Keratinocyte (primary cell): ENCODE results near the gene FRRS1L. TPM values are rescaled to one million over a fixed set of nuclear protein-coding genes. Genes with fewer than 3 reads are reported as not detected.

ENCODE experiments used
- DNase-seq: peaks from one replicate; pipeline ENCODE4 v3.0.0-alpha.2; 2011; ENCODE audit warnings: low read depth, missing footprints, low spot score
- FAIRE-seq: peaks from 2 replicates; lab custom pipeline; 2011; peaks lifted over from hg19 to GRCh38; lab: Jason Lieb, UNC
- H2AFZ ChIP-seq: 2 replicates; pipeline ENCODE4 v1.6.0; 2012; ENCODE audit warnings: low read length, control low read depth, inconsistent platforms; ENCODE audit not compliant: control insufficient read depth
- H3K27ac ChIP-seq: 2 replicates; pipeline ENCODE4 v1.5.1; 2011; ENCODE audit warnings: low read length; ENCODE audit not compliant: control insufficient read depth, insufficient read depth
- H3K27me3 ChIP-seq: 3 replicates; pipeline ENCODE4 v1.6.0; 2011; ENCODE audit warnings: low read length; ENCODE audit not compliant: control insufficient read depth, insufficient read depth; ENCODE audit errors: extremely low read depth
- H3K36me3 ChIP-seq, 2 experiments: 2 replicates in 1 of 2; 3 replicates in 1 of 2; pipeline ENCODE4 v1.5.1; 2011; ENCODE audit warnings: low read length in 2 of 2, mild to moderate bottlenecking in 1 of 2; ENCODE audit not compliant: control insufficient read depth in 2 of 2, insufficient read depth in 2 of 2; ENCODE audit errors: extremely low read depth in 1 of 2
- H3K4me1 ChIP-seq: 3 replicates; pipeline ENCODE4 v1.5.1; 2011; ENCODE audit warnings: low read length; ENCODE audit not compliant: control insufficient read depth, insufficient read depth; ENCODE audit errors: extremely low read depth
- H3K4me2 ChIP-seq: 3 replicates; pipeline ENCODE4 v1.6.0; 2011; ENCODE audit warnings: low read depth, low read length; ENCODE audit not compliant: control insufficient read depth, insufficient read depth; ENCODE audit errors: extremely low read depth
- H3K4me3 ChIP-seq, 3 experiments: fragments of 200-600 bp in 1 of 3; sonication (generic) in 1 of 3; 2 replicates in 2 of 3; 3 replicates in 1 of 3; pipeline ENCODE4 v1.5.1; 2011 to 2016; ENCODE audit warnings: low read length in 3 of 3, mild to moderate bottlenecking in 3 of 3, control low read depth in 2 of 3, inconsistent platforms in 1 of 3, low read depth in 1 of 3, mixed read lengths in 1 of 3, mixed run types in 1 of 3, moderate library complexity in 1 of 3; ENCODE audit not compliant: control insufficient read depth in 2 of 3, insufficient read depth in 2 of 3; ENCODE audit errors: extremely low read depth in 1 of 3
- H3K79me2 ChIP-seq: 2 replicates; pipeline ENCODE4 v1.6.0; 2012; ENCODE audit warnings: low read length; ENCODE audit not compliant: control insufficient read depth, insufficient read depth
- H3K9ac ChIP-seq: 3 replicates; pipeline ENCODE4 v1.6.0; 2011; ENCODE audit warnings: low read length; ENCODE audit not compliant: control insufficient read depth, insufficient read depth; ENCODE audit errors: extremely low read depth
- H3K9me1 ChIP-seq: 3 replicates; pipeline ENCODE4 v1.6.0; 2011; ENCODE audit warnings: low read length; ENCODE audit not compliant: control insufficient read depth, insufficient read depth; ENCODE audit errors: extremely low read depth
- H3K9me3 ChIP-seq: 2 replicates; pipeline ENCODE4 v1.5.1; 2012; ENCODE audit warnings: low read depth, low read length; ENCODE audit not compliant: control insufficient read depth
- H4K20me1 ChIP-seq: 3 replicates; pipeline ENCODE4 v1.6.0; 2011; ENCODE audit warnings: low read length; ENCODE audit not compliant: control insufficient read depth, insufficient read depth; ENCODE audit errors: extremely low read depth
- EZH2 ChIP-seq: IDR thresholded peaks from one replicate; pipeline ENCODE4 v1.6.1; 2012; ENCODE audit warnings: inconsistent platforms, mild to moderate bottlenecking, low read length, moderate library complexity
- dilution Hi-C: fragments of 300-500 bp; cut with MboI; formaldehyde crosslinking; loops from one replicate; pipeline ENCODE4 v1.7.0; 2020; ENCODE audit warnings: low sequenced_read_pairs; ENCODE audit not compliant: extremely low pct_ligation_motif_present
- polyA plus RNA-seq, 5 experiments: library from polyadenylated mRNA; depleted of rRNA in 3 of 5; stranded (reverse) in 3 of 5; stranded (forward) in 1 of 5; unstranded in 1 of 5; fragments of >200 nt; gene quantifications; 1 replicate in 1 of 5; 2 replicates in 3 of 5; 3 replicates in 1 of 5; pipeline versions ENCODE4 v1.2.1 to v1.2.3, GENCODE V29; 2011 to 2012; ENCODE audit warnings: missing spikeins in 2 of 5, low read depth in 1 of 5, low replicate concordance in 1 of 5
- TF ChIP-seq, protein P1 (sequence below), 3 experiments: IDR thresholded peaks in 1 of 3; conservative IDR thresholded peaks in 1 of 3; optimal IDR thresholded peaks in 1 of 3; 2 replicates in 2 of 3; 3 replicates in 1 of 3; pipeline versions ENCODE3 to v1.5.1; 2011; ENCODE audit warnings: low read length in 3 of 3, mild to moderate bottlenecking in 3 of 3, moderate library complexity in 2 of 3, control low read depth in 1 of 3, inconsistent platforms in 1 of 3; ENCODE audit not compliant: insufficient read depth in 2 of 3; ENCODE audit errors: extremely low read depth in 1 of 3

FRRS1L gene
- polyA plus RNA-seq, 1 donor (not counting 4 experiments of a cell fraction or from before 2014, with no cell fraction given) = not detected

- Histone ChIP-seq H3K4me2 (no peak overlapping the region), H3K36me3 (no peaks in the 10 kb centered on the region), H3K4me1 (peaks cover 10% of the 10 kb centered on the region), H3K9me3 (no peaks in the 10 kb centered on the region), H3K27ac (no peak overlapping the region), H3K9ac (no peak overlapping the region), H3K27me3 (no peaks in the 10 kb centered on the region), H3K9me1 (no peaks in the 10 kb centered on the region), H4K20me1 (no peaks in the 10 kb centered on the region), H3K79me2 (no peaks in the 10 kb centered on the region), H2AFZ (no peak overlapping the region), H3K4me3 (no peak overlapping the region)
- no peak for DNase-seq
- no peak for TF ChIP-seq EZH2
- TF ChIP-seq, protein P1, sequence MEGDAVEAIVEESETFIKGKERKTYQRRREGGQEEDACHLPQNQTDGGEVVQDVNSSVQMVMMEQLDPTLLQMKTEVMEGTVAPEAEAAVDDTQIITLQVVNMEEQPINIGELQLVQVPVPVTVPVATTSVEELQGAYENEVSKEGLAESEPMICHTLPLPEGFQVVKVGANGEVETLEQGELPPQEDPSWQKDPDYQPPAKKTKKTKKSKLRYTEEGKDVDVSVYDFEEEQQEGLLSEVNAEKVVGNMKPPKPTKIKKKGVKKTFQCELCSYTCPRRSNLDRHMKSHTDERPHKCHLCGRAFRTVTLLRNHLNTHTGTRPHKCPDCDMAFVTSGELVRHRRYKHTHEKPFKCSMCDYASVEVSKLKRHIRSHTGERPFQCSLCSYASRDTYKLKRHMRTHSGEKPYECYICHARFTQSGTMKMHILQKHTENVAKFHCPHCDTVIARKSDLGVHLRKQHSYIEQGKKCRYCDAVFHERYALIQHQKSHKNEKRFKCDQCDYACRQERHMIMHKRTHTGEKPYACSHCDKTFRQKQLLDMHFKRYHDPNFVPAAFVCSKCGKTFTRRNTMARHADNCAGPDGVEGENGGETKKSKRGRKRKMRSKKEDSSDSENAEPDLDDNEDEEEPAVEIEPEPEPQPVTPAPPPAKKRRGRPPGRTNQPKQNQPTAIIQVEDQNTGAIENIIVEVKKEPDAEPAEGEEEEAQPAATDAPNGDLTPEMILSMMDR (optimal IDR thresholded peaks at IDR 0.05 in 1 of 3, IDR thresholded peaks at IDR 0.05 in 1 of 3, conservative IDR thresholded peaks at IDR 0.05 in 1 of 3; ENCODE audit: extremely low read depth in 1 of 3, insufficient read depth in 2 of 3, low read length in 3 of 3) = no peak
- FAIRE-seq = peak; percentile 62
- dilution Hi-C loops = no loop called here
Observed at GRCh38 chr9:109139851-109140250, 27.2 kb downstream of the FRRS1L start.

GRCh38 chr9:109138421-109138820 lies 28.6 kb downstream of the FRRS1L start:
- TF ChIP-seq, protein P1 (optimal IDR thresholded peaks at IDR 0.05 in 1 of 3, IDR thresholded peaks at IDR 0.05 in 1 of 3, conservative IDR thresholded peaks at IDR 0.05 in 1 of 3; ENCODE audit: extremely low read depth in 1 of 3, insufficient read depth in 2 of 3, low read length in 3 of 3) = no peak
- no peak for TF ChIP-seq EZH2
- H3K4me3 ChIP-seq = no peak overlapping the region
- H2AFZ ChIP-seq = no peak overlapping the region
- H3K79me2 ChIP-seq = no peaks in the 10 kb centered on the region
- no peak overlapping the region for H3K4me2 ChIP-seq
- H3K9me1 ChIP-seq = no peaks in the 10 kb centered on the region
- FAIRE-seq = no peak
- H3K36me3 ChIP-seq = no peaks in the 10 kb centered on the region
- no peak for DNase-seq
- no peak overlapping the region for H3K9ac ChIP-seq
- dilution Hi-C loops = no loop called here
- no peaks in the 10 kb centered on the region for H4K20me1 ChIP-seq
- no peaks in the 10 kb centered on the region for H3K9me3 ChIP-seq
- peaks cover 5% of the 10 kb centered on the region for H3K4me1 ChIP-seq
- no peaks in the 10 kb centered on the region for H3K27me3 ChIP-seq
- no peak overlapping the region for H3K27ac ChIP-seq
